GM10266 (cell line): ENCODE results near the gene ARID4B.

Experiments used
- DNase-seq: peaks from one replicate; pipeline ENCODE4 v3.0.0; 2012; ENCODE audit errors: extremely low spot score
- TF ChIP-seq, protein P1 (sequence below): IDR thresholded peaks from 2 replicates; pipeline ENCODE4 v1.5.1; 2012; ENCODE audit warnings: mild to moderate bottlenecking, low read depth; ENCODE audit not compliant: control insufficient read depth, insufficient read depth; ENCODE audit errors: missing control alignments

ARID4B gene

DNA sequence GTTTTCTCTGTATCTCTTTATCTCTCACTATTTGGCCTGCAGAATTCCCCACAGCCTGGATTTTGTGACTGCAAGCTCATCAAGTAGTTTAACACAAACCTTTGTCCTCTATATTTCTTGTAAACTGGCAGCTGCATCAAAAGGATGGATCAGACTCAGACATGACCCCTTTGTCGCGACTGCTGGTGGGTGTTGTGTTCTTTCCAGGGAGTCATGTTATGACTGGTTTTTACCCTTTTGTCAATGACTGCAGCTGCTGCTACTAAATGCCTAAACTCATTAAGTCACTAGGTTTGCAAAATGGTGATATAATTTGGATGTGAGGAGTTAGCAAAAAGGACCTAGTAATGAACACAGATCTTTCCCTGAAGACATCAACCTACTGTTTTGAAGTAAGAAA is 189.2 kb downstream of the ARID4B start:
- TF ChIP-seq, protein P1, sequence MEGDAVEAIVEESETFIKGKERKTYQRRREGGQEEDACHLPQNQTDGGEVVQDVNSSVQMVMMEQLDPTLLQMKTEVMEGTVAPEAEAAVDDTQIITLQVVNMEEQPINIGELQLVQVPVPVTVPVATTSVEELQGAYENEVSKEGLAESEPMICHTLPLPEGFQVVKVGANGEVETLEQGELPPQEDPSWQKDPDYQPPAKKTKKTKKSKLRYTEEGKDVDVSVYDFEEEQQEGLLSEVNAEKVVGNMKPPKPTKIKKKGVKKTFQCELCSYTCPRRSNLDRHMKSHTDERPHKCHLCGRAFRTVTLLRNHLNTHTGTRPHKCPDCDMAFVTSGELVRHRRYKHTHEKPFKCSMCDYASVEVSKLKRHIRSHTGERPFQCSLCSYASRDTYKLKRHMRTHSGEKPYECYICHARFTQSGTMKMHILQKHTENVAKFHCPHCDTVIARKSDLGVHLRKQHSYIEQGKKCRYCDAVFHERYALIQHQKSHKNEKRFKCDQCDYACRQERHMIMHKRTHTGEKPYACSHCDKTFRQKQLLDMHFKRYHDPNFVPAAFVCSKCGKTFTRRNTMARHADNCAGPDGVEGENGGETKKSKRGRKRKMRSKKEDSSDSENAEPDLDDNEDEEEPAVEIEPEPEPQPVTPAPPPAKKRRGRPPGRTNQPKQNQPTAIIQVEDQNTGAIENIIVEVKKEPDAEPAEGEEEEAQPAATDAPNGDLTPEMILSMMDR, result no peak
- DNase-seq, result no peak

DNA sequence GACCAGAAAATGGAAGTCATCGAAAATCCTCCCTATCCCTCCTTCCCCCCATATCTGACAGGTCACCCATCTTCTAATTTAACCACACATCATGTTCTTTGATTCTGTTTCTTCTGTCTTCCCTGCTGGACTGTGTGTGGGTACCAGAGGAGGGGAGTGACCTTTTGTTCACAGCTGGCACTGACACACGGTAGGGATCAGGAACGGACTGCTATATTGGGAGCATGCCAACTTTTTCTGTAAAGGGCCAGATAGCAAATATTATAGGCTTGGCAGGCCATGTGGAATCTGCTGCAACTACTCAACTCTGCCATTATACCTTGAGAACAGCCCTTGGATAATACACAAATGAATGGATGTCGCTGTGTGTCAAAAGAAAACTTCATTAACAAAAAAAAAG is 191.9 kb downstream of the ARID4B start:
- DNase-seq, result no peak
- TF ChIP-seq, protein P1, result no peak

DNA sequence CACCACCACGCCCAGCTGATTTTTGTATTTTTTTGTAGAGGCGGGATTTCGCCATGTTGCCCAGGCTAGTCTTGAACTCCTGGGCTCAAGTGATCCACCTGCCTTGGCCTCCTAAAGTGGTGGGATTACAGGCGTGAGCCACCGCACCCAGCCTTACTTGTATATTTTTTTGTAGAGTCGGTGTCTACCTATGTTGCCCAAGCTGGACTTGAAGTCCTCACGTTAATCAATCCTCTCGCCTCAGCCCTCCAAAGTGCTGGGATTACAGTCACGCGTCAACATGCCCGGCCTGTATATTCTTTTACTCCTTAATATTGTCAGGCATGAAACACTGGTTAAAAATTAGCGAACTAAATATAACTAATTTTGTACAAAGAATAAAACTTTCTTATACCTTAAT is 193.8 kb downstream of the ARID4B start:
- TF ChIP-seq, protein P1, result no peak
- DNase-seq, result no peak

DNA sequence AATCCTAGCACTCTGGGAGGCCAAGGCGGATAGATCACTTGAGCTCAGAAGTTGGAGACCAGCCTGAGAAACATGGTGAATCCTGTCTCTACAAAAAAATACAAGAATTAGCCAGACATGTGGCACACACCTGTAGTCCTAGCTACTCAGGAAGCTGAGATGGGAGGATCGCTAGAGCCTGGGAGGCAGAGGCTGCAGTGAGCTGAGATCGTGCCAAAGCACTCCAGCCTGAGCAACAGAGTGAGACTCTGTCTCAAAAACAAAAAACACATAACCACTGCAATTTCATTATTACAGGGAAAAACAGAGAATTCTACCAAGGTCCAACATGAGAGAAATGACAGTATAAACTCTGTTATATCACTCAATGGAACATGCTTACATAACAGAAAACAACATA is 194.9 kb downstream of the ARID4B start:
- TF ChIP-seq, protein P1, result no peak
- no peak for DNase-seq

DNA sequence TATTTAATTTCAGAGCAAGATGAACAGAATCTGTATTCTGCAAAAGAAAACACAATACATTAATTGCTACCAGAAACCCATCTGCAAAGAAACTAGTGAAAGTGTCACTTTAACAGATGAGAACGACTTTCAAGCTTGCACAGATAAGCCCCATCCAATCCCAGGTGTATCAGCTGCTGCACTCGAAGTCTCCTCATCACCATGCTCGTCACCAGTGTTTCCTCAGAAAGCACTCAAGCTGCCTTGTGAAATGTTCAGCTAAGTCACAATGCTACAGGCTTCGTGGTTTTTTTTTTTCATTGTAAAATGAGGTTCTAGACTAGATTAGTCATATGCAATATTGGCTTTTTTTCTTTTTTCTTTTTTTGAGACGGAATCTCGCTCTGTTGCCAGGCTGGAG is 196.0 kb downstream of the ARID4B start:
- no peak for DNase-seq
- TF ChIP-seq, protein P1, result no peak

DNA sequence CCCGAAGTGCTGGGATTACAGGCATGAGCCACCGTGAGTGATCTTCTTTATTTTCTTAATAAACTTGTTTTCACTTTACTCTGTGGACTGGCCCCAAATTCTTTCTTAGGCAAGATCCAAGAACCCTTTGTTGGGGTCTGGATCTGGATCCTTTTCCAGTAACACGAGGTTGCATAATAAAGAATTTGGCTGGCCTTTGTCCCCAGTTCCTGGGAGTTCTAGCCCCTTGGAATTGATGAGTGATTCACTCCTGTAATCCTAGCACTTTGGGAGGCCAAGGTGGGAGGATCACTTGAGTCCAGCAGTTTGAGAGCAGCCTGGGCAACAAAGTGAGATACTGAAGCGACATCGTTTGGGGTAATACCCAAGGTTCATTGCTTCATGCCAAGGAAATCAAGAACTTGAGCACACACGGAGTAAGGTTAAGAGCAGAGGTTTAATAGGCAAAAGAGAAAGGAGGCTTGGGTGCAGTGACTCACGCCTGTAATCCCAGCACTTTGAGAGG is 197.2 kb downstream of the ARID4B start:
- DNase-seq, result no peak
- TF ChIP-seq, protein P1, result no peak

DNA sequence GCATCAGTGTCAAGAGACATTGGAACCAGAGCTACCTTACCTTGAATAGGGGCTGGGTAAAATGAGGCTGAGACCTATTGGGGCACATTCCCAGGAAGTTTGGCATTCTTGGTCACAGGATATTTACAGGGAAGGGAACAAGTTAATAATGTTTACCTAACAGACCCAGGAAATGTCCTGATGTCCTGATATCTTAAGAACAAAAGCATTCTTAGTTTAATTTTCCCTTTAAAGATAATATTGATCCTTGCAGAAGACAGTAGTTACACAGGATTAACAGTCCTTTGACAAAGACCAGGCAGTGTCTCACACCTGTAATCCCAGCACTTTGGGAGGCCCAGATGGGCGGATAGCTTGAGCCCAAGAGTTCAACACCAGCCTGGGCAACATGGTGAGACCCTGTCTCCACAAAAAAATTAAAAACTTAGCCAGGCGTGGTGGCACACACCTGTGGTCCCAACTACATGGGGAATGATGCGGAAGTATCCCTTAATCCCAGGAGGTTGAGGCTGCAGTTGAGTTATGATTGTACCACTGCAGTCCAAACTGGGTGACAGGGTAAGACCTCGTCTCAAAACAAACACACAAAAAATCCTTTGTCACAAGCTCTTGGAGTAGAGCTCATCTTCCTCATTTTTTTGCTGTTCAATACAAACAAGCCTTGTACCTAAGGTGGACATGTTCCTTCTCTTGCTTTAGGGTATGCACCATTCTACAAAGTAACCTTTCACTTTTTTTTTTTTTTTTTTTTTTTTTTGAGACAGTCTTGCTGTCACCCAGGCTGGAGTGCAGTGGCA is 198.0 kb downstream of the ARID4B start:
- no peak for DNase-seq
- TF ChIP-seq, protein P1, result no peak
